A673 (cell line): Measurements from ENCODE around the gene DNASE1. TPM values are rescaled to one million over a fixed set of nuclear protein-coding genes. Genes with fewer than 3 reads are reported as not detected.
A peak's percentile ranks its signal among the peaks of the same experiment; 100 is the strongest.

Experiments
- BruUV-seq: library from RNA; stranded (reverse); fragments of 400-500 nt; replicated peaks from 2 replicates; lab custom pipeline; 2021; lab: Mats Ljungman, UMichigan
- CTCF ChIA-PET: fragments of 300-600 bp; sonication (Branson Sonifier 250); formaldehyde crosslinking; loops from one replicate; lab custom pipeline; 2022; ENCODE audit warnings: antibody characterized with exemption; lab: Charles Lee
- POLR2A ChIA-PET: fragments of 300-600 bp; sonication (Branson Sonifier 250); formaldehyde crosslinking; loops from one replicate; lab custom pipeline; 2022; ENCODE audit warnings: antibody characterized with exemption; ENCODE audit not compliant: low non-redundant PET; lab: Charles Lee
- DNase-seq: peaks from one replicate; pipeline ENCODE4 v3.0.0-alpha.2; 2015; ENCODE audit warnings: low spot score
- H3K27ac ChIP-seq: fragments of 200-600 bp; sonication (generic); 2 replicates; pipeline ENCODE4 v1.5.1; 2016; ENCODE audit warnings: mixed run types, low read depth, mild to moderate bottlenecking, mixed read lengths, antibody characterized with exemption, low read length; ENCODE audit not compliant: poor library complexity, severe bottlenecking
- H3K27me3 ChIP-seq: fragments of 200-600 bp; sonication (generic); replicated peaks from 2 replicates; pipeline ENCODE4 v1.6.1; 2017; ENCODE audit warnings: mixed run types, low read depth, mild to moderate bottlenecking, mixed read lengths, antibody characterized with exemption, low read length; ENCODE audit not compliant: insufficient read depth, poor library complexity
- H3K36me3 ChIP-seq: fragments of 200-600 bp; sonication (generic); 2 replicates; pipeline ENCODE4 v1.6.1; 2016; ENCODE audit warnings: mixed run types, mild to moderate bottlenecking, mixed read lengths, antibody characterized with exemption, low read length; ENCODE audit not compliant: insufficient read depth, poor library complexity, severe bottlenecking
- H3K4me1 ChIP-seq: fragments of 200-600 bp; sonication (generic); 2 replicates; pipeline ENCODE4 v1.6.1; 2017; ENCODE audit warnings: mixed run types, mild to moderate bottlenecking, mixed read lengths, antibody characterized with exemption, low read length; ENCODE audit not compliant: insufficient read depth, poor library complexity, severe bottlenecking
- H3K4me3 ChIP-seq: fragments of 200-600 bp; sonication (generic); 2 replicates; pipeline ENCODE4 v1.5.1; 2016; ENCODE audit warnings: low read depth, mixed run types, mild to moderate bottlenecking, mixed read lengths, low read length; ENCODE audit not compliant: poor library complexity, severe bottlenecking
- H3K9me3 ChIP-seq: fragments of 200-600 bp; sonication (generic); 2 replicates; pipeline ENCODE4 v1.6.1; 2016; ENCODE audit warnings: mixed run types, low read depth, mild to moderate bottlenecking, mixed read lengths, antibody characterized with exemption, low read length; ENCODE audit not compliant: poor library complexity, severe bottlenecking
- EZH2 ChIP-seq: fragments of 200-600 bp; sonication (generic); IDR thresholded peaks from 2 replicates; pipeline ENCODE4 v1.6.1; 2017; ENCODE audit warnings: borderline replicate concordance, low read depth, mild to moderate bottlenecking, mixed read lengths, antibody characterized with exemption, low read length; ENCODE audit not compliant: poor library complexity, severe bottlenecking
- intact Hi-C: fragments of 100-400 bp; cut with micrococcal nuclease; formaldehyde crosslinking; loops from one replicate; pipeline ENCODE4 v1.10.0; 2022; ENCODE audit not compliant: unreplicated experiment
- total RNA-seq: library from RNA; stranded (reverse); gene quantifications from 2 replicates; pipeline ENCODE4 v1.2.3, GENCODE V29; 2021
- TF ChIP-seq, protein P1 (sequence below): fragments of 300-800, 200-600 bp; sonication (generic); conservative IDR thresholded peaks from 2 replicates; pipeline ENCODE4 v1.5.1; 2017; ENCODE audit warnings: low read depth, mild to moderate bottlenecking, antibody characterized with exemption, low read length, moderate library complexity, mixed read lengths

Gene DNASE1
- total RNA-seq, 1 experiment from 2014 or later = 17.9 TPM

DNA sequence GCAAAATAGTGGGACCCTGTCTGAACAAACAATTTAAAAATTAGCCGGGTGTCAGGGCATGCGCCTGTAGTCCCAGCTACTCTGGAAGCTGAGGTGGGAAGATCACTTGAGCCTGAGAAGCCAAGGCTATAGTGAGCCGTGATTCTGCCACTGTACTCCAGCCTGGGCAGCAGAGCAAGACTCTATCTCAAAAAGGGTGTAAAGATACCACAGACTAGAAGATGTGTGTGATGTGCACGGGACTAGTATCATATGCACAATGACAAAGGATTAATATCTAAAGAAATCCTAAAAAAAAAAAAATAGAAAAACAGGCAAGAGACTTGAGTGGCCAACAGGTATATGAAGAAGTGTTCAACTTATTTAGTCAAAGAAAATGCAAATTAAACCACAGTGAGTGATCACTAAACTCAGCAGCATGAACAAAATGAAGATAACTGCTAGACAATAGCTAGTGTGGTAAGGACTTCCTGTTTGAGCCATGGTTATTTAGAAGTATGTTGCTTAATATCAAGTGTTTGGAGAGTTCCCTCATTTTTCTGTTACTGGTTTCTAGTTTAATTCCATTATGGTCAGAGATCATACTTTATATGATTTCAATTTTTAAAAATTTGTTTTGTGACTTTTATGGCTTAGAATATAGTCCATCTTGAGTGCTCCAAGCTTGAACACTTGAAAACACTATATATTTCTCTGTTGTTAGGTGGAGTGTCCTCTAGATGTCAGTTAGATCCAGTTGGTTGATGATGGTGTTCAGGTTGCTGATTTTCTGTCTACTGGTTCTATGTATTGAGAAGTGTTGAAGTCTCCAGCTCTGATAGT, 28.4 kb upstream of the DNASE1 start:
- TF ChIP-seq, protein P1, sequence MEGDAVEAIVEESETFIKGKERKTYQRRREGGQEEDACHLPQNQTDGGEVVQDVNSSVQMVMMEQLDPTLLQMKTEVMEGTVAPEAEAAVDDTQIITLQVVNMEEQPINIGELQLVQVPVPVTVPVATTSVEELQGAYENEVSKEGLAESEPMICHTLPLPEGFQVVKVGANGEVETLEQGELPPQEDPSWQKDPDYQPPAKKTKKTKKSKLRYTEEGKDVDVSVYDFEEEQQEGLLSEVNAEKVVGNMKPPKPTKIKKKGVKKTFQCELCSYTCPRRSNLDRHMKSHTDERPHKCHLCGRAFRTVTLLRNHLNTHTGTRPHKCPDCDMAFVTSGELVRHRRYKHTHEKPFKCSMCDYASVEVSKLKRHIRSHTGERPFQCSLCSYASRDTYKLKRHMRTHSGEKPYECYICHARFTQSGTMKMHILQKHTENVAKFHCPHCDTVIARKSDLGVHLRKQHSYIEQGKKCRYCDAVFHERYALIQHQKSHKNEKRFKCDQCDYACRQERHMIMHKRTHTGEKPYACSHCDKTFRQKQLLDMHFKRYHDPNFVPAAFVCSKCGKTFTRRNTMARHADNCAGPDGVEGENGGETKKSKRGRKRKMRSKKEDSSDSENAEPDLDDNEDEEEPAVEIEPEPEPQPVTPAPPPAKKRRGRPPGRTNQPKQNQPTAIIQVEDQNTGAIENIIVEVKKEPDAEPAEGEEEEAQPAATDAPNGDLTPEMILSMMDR = no peak; the same call in 1 of the 2 replicates
- no peak for TF ChIP-seq EZH2
- POLR2A ChIA-PET = interaction anchor here (1.1 kb wide), 1 partner anchor 14 kb away, joined by 5 read pairs; the partner anchor contains the start of gene SLX4
- DNase-seq = peak; percentile 72
- H3K27ac ChIP-seq = no peak overlapping the region
- no peak overlapping the region for H3K4me3 ChIP-seq
- BruUV-seq = no TSS peak
- peaks cover 15% of the 10 kb centered on the region for H3K4me1 ChIP-seq
- intact Hi-C loops = no loop called here
- CTCF ChIA-PET = interaction anchor here (0.6 to 0.7 kb wide), 2 partner anchors 300 to 743 kb away, joined by 3 read pairs; partner anchors contain the start of gene FLYWCH2
- no peaks in the 10 kb centered on the region for H3K9me3 ChIP-seq
- no peaks in the 10 kb centered on the region for H3K36me3 ChIP-seq
- no peaks in the 10 kb centered on the region for H3K27me3 ChIP-seq

GRCh38 chr16:3637371-3637923, 17.0 kb upstream of the DNASE1 start:
- H3K4me3 ChIP-seq = no peak overlapping the region
- intact Hi-C loops = no loop called here
- CTCF ChIA-PET = no interaction called here
- H3K27ac ChIP-seq = peak overlapping the region; percentile 45
- POLR2A ChIA-PET = interaction anchor here (0.5 kb wide), 1 partner anchor 531 kb away, joined by 6 read pairs; no protein-coding TSS in a partner anchor
- H3K27me3 ChIP-seq = no peaks in the 10 kb centered on the region
- H3K4me1 ChIP-seq = peaks cover 13% of the 10 kb centered on the region
- DNase-seq = peak; percentile 80
- no peaks in the 10 kb centered on the region for H3K9me3 ChIP-seq
- no TSS peak for BruUV-seq
- no peaks in the 10 kb centered on the region for H3K36me3 ChIP-seq
- TF ChIP-seq, protein P1 = no peak
- TF ChIP-seq EZH2 = no peak

DNA sequence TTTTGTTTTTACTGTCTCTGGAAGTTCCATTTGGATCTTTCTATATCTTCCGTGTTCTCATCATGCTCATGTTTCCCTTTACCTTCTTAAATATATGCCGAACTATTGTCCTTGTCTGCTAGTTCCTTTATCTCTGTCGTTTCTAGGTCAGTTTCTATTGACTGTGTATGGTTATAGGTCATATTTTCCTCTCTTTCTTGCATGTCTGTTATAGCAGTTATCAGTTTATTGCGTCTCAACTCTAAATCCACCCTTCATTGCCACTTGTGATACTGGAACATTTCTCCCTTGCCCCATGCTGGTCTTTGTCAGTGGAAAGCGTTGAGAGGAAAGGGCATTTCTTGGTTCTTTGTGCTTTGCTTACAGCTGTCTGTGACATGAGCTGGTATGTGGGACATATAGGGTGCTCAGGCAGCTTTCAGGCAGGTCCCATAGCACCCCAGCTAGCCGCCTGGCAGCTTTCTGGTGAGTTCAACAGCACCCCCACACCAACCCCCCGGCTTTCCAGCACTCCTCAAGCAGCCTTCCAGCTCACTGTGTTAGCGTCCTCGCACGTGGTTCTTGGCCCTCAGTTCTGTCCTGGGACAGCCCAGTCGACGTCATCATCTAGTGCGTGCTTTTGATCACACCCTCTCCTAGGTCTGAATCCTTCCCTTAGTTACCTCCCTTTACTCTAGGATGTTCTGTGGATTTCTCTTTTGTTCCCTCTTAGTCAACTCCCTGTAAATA, 15.4 kb upstream of the DNASE1 start:
- H3K36me3 ChIP-seq = no peaks in the 10 kb centered on the region
- no peak overlapping the region for H3K27ac ChIP-seq
- CTCF ChIA-PET = no interaction called here
- TF ChIP-seq EZH2 = no peak
- TF ChIP-seq, protein P1 = no peak
- intact Hi-C loops = no loop called here
- peaks cover 13% of the 10 kb centered on the region for H3K4me1 ChIP-seq
- BruUV-seq = no TSS peak
- no peak for DNase-seq
- H3K27me3 ChIP-seq = no peaks in the 10 kb centered on the region
- POLR2A ChIA-PET = no interaction called here
- H3K9me3 ChIP-seq = no peaks in the 10 kb centered on the region
- no peak overlapping the region for H3K4me3 ChIP-seq
